Medulla oblongata (tissue), 1 donor: ENCODE measurements around the gene EFNA3.

Source experiments
- DNase-seq: peaks from one replicate; pipeline ENCODE4 v3.0.0-alpha.2; 2015; ENCODE audit errors: extremely low spot score

Gene EFNA3

GRCh38 chr1:155048449-155049334 lies 29.9 kb upstream of the EFNA3 start:
- no peak for DNase-seq

- no peak for DNase-seq
Measured at GRCh38 chr1:155049651-155050559, 28.7 kb upstream of the EFNA3 start.

- peak; percentile 82 for DNase-seq
Measured at GRCh38 chr1:155050560-155051341, 27.9 kb upstream of the EFNA3 start, which contains the start of gene ADAM15. ADAM15 (plus strand) TSS chr1:155051316; CDS start chr1:155051387, 71 bp downstream.

GRCh38 chr1:155051342-155051776 lies 27.3 kb upstream of the EFNA3 start:
- no peak for DNase-seq

- peak; percentile 59 for DNase-seq
Measured at GRCh38 chr1:155051777-155052398, 26.7 kb upstream of the EFNA3 start.

GRCh38 chr1:155052439-155053395 lies 25.9 kb upstream of the EFNA3 start:
- peak; percentile 13 for DNase-seq

- no peak for DNase-seq
Measured at GRCh38 chr1:155053531-155054105, 25.0 kb upstream of the EFNA3 start.

- no peak for DNase-seq
Measured at GRCh38 chr1:155057104-155057503, 21.5 kb upstream of the EFNA3 start.

GRCh38 chr1:155057788-155058211 lies 20.8 kb upstream of the EFNA3 start:
- DNase-seq = no peak

GRCh38 chr1:155060736-155061135 lies 17.9 kb upstream of the EFNA3 start:
- no peak for DNase-seq

- peak; percentile 78 for DNase-seq
Measured at GRCh38 chr1:155061381-155062150, 17.1 kb upstream of the EFNA3 start.

- DNase-seq = no peak
Measured at GRCh38 chr1:155062151-155062686, 16.4 kb upstream of the EFNA3 start.

- no peak for DNase-seq
Measured at GRCh38 chr1:155062702-155063411, 15.8 kb upstream of the EFNA3 start.

GRCh38 chr1:155063550-155064110 lies 15.0 kb upstream of the EFNA3 start, which contains the start of gene EFNA4:
EFNA4 (plus strand) TSS chr1:155063740; CDS start chr1:155063824, 84 bp downstream.
- peak; percentile 79 for DNase-seq

- DNase-seq = no peak
Measured at GRCh38 chr1:155064111-155064831, 14.4 kb upstream of the EFNA3 start.

- no peak for DNase-seq
Measured at GRCh38 chr1:155064832-155065429, 13.7 kb upstream of the EFNA3 start.
